ENCODE results near the gene PDXP. TPM values are rescaled to one million over a fixed set of nuclear protein-coding genes. Genes with fewer than 3 reads are reported as not detected.

PDXP gene
- total RNA-seq, 1 donor, result 9.9 TPM

GRCh38 chr22:37639070-37639760, 19.3 kb upstream of the PDXP start, which contains the start of gene SH3BP1:
Gene SH3BP1 (plus strand): TSS chr22:37639669. CDS start chr22:37639788, 119 bp downstream.
- peak within 1 kb of the TSS; percentile 72 for H3K4me3 ChIP-seq (ENCODE audit: low read depth, low read length)
- DNase-seq (ENCODE audit: low read depth), result no peak

GRCh38 chr22:37639771-37640590, 18.5 kb upstream of the PDXP start:
- no peak for TF ChIP-seq CTCF (IDR thresholded peaks at IDR 0.05; ENCODE audit: insufficient read depth, low read depth, low read length)
- no peak for DNase-seq (ENCODE audit: low read depth)
- peak overlapping the region; percentile 72 for H3K4me3 ChIP-seq (ENCODE audit: low read depth, low read length)

More at GRCh38 chr22:37639070-37639760, 19.3 kb upstream of the PDXP start, which contains the start of gene SH3BP1:
- TF ChIP-seq CTCF (IDR thresholded peaks at IDR 0.05; ENCODE audit: insufficient read depth, low read depth, low read length), result no peak

GRCh38 chr22:37640591-37641560, 17.6 kb upstream of the PDXP start:
- no peak for DNase-seq (ENCODE audit: low read depth)
- peak overlapping the region; percentile 72 for H3K4me3 ChIP-seq (ENCODE audit: low read depth, low read length)
- no peak for TF ChIP-seq CTCF (IDR thresholded peaks at IDR 0.05; ENCODE audit: insufficient read depth, low read depth, low read length)

GRCh38 chr22:37641561-37641949, 17.0 kb upstream of the PDXP start:
- no peak for TF ChIP-seq CTCF (IDR thresholded peaks at IDR 0.05; ENCODE audit: insufficient read depth, low read depth, low read length)
- no peak for DNase-seq (ENCODE audit: low read depth)
- H3K4me3 ChIP-seq (ENCODE audit: low read depth, low read length), result no peak overlapping the region

DNA sequence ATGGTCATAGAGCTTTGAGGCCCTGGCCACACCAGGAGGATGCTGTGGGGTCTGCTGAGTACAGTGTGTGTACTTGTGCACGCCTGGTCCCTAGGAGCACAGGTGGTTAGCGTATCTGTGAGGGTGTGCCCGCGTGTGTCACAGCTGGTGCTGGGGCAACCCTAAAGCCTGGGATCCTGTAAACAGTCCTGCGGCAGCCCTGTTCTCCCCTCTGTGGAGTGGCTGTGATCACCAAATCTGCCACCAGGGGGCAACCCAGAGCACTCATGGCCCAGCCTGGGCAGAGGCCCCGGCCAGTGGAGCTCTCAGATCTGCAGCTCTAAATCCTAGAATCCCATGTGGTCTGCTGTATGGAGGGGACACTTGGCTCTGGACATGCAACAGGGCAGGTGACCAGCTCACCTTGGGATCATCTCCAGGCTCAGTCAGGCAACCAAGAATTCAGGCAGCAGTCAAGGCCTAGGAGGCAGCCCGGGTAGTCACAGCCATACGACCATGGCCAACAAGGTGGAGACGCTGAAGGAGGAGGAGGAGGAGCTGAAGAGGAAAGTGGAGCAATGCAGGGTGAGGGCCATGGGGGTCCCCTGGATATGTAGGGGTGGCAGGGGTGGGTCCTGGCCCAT, 15.2 kb upstream of the PDXP start:
- H3K4me3 ChIP-seq (ENCODE audit: low read depth, low read length), result no peak overlapping the region
- DNase-seq (ENCODE audit: low read depth), result peak; percentile 75
- peak; percentile 90 for TF ChIP-seq CTCF (IDR thresholded peaks at IDR 0.05; ENCODE audit: insufficient read depth, low read depth, low read length)

DNA sequence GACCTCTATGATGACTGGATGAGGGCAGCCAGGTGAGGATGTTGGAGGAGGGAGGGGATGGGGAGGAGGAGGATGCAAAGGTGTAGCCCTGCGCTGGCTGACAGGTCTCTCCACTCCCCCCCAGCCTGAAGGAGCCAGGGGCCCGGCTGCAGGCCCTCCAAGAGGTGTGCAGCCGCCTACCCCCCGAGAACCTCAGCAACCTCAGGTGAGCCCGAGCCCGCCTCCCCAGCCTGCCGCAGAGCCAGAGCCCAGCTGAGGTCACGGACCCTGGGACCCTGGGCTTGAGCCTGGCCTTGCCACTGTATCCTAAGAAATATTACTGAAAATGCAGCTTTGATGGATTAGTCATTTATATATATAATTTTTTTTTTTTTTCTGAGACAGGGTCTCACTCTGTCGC, 11.2 kb upstream of the PDXP start:
- DNase-seq (ENCODE audit: low read depth), result no peak
- no peak for TF ChIP-seq CTCF (IDR thresholded peaks at IDR 0.05; ENCODE audit: insufficient read depth, low read depth, low read length)

More for the DNA sequence above, 11.2 kb upstream of the PDXP start:
- H3K4me3 ChIP-seq (ENCODE audit: low read depth, low read length), result no peak overlapping the region
